GM18907 (cell line): ENCODE measurements around the gene GALM.
A peak's percentile ranks its signal among the peaks of the same experiment; 100 is the strongest.
"Not testable (repeated sequence)": the region's sequence is repeated elsewhere in the genome, so short reads cannot be mapped to it uniquely, and the experiment has no call there.

Experiments
- ATAC-seq: cut with Tn5 transposase; IDR thresholded peaks from one replicate; pipeline ENCODE4 v1.9.1; 2021; ENCODE audit warnings: mild to moderate bottlenecking, moderate library complexity; ENCODE audit not compliant: unreplicated experiment

Gene GALM

DNA sequence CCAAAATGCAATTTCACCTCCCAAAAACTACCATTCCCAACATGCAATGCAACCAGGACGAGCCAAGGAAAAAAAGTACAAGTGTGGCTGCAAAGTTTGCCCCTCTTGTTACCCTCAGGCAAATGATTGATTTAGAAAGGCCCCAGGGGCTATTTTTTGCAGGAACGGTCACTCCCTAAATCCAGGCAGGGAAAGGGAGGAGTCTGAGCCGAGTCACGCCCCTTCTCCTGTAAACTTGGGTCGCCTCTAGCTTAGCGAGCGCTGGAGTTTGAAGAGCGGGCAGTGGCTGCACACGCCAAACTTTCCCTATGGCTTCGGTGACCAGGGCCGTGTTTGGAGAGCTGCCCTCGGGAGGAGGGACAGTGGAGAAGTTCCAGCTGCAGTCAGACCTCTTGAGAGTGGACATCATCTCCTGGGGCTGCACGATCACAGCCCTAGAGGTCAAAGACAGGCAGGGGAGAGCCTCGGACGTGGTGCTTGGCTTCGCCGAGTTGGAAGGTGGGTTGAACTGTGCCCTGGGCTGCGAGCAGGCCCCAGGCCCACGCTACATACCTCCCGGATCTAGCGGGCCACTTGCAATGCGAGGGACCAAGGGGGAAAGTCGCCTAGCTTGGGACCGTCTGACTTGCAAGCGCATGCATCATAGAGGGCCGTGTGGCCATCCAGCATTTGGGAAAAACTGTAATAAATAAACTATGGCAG is at the start of gene GALM:
Gene GALM (plus strand): TSS at position 261 of the 702 bp plus-strand sequence. CDS start 48 bp downstream, at position 309.
- peak; percentile 57 for ATAC-seq

DNA sequence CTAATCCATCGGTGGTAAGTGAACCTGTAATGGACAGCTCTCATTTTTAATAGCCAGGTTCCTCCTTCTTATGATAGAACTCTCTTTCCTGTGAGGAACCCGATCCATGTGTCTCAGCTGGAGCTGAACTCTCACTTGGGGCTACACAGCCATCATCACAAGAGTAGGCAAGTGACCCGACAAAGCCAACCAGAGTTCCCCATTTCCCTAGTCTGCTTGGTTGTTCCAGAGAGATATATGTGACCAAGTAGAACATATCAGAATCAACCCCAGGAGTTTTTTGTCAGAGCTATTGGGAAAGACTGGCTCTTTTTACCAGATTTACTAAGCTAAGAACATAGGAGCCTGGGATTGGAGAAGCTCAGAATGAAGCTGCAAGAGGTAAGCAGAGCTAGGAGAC is 48.6 kb upstream of the GALM start:
- no peak for ATAC-seq

DNA sequence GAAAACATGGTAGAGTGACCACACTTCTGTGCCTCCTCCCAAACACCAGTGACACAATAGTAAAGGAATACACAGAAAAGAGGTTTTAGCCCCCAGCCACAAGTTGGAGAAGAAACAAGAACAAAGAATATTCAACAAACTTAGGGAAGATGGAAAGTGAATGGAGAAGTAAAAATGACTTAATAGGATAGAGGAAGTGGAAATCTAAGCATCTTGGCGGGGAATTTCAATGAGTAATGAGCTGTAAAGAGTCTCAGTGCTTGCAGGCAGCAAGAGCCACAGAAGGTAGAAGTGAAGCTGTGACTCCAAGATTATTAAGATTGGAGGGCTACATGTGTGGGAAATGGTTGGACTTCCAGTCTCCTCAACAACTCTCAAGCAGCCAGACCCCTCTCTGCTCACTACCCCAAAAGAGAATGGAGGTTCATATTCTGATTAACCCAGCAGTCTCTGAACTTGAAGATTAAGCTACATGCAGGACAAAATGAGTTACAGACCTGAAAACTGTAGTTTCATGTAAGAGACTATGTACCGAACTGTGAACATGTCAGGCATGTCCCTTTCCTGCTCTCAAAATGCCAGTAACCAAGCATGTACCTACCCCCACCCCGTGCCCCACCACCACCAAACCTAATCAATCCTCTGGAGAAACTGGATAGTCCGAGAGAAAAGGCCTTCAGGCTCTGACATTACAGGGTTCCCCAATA is 46.3 kb upstream of the GALM start:
- ATAC-seq, result no peak

DNA sequence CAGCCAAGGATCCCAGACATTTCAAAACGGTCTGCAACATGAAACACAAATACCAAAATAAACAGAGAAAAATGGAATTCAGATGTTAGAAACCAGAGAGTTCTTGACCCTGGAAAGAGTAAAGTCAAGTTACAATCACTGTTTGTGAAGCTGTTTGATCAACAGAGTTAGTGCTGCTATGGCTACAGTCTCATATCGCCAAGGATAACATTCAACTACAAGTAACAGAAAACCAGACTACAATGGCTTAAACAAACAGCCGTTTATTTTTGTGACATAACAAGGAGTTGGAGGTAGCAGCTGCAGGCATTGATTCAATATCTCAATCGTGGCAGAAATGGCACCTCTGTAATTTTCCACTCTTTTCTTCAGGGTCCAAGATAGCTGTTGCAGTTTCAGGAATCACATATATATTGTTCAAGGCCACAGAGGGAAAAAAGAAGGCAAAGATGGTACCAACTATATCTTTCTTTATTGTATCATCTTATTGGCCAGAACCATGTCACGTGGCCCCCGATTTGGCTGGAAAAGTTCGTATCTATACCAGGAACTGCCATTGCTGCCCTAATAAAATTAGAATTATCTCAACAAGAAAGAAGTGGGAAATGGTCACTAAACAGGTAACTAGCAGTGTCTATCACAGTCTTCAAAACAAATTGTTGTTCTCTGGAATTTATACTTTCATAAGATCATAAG is 45.5 kb upstream of the GALM start:
- ATAC-seq, result no peak

DNA sequence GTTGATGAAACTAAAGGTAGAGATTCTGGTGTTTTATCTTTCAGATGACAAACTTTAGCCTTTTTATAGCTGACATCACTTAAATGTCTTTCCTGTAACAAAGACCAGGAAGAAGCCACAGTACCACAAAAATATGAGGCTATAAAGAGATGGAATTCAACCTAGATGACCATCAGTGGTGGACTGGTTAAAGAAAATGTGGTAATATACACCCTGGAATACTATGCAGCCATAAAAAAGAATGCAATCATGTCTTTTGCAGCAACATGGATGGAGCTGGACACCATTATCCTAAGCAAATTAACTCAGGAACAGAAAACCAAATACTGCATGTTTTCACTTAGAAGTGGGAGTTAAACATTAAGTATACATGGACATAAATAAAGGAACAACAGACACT is 44.9 kb upstream of the GALM start:
- no peak for ATAC-seq

DNA sequence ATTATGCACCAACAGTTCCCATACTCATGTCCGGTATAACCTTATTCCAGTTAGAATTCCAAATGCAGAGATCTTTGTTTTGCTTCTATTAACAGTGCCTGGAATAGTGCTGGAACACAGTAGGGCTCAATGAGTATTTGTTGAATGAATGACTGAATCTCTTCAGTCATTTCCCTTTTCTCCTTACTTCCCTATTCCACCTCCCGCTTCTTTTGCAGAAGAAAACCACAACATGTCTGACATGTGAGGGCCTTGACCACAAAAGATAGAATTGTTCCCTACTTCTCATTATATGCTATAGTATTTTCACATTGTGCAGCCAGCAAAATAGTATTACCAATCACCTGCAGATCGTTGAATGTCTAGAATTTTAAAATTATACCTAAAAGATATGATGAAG is 43.7 kb upstream of the GALM start:
- no peak for ATAC-seq

DNA sequence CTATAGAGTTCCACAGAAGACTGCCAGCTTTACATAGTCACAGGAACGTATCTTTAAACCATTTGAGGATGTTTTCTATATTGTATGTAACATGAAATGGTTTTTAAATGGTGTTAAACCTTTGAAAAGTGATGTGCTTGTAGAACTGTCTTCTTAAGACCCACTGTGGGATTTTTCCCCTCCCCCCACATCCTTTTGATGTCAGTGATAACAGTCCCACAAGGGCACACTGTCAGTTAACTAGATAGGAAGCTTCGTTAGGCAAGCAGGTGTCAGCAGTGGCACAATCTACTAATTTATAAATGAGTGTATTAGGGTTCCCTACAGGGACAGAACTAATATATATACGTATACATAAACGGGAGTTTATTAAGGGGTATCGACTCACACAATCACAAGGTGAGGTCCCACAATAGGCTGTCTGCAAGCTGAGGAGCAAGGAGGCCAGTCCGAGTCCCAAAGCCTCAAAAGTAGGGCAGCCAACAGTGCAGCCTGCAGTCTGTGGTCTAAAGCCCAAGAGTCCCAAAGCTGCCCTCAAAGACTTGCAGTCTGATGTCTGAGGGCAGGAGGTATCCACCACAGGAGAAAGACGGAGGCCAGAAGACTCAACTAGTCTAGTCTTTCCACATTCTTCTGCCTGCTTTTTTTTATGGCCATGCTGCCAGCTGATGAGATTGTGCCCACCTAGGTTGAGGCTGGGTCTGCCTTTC is 39.4 kb upstream of the GALM start:
- ATAC-seq, result no peak

DNA sequence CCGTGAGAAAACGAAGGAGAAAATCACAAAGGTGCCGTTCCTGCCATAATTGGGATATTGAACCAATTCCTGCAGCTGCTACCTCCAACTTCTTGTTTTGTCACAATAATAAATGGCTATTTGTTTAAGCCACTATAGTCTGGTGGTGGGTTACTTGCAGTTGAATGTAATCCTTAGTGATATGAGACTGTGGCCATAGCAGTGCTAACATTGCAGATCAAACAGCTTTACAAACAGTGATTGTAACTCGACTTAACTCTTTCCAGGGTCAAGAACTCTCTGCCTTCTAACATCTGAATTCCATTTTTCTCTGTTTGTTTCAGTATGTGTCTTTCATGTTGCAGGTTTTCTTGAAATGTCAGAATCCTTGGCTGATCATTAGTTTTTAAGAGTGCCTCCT is 38.5 kb upstream of the GALM start:
- ATAC-seq, result no peak

DNA sequence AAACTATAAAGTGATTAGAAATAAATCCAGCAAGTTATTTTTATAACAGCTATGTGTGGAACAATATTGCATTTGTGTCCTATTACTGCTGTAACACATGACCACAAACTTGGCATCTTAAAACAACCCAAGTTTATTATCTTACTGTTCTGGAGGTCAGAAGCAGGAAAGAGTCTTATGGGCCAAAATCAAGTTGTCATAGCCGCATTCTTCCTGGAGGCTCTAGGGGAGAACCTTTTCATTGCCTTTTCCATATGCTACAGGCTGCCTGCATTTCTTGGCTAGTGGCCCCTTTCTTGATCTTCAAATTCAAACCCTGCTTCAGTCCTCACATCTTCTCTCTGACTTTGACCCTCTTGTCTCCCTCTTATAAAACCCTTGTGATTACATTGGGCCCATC is 36.2 kb upstream of the GALM start:
- ATAC-seq, result no peak

DNA sequence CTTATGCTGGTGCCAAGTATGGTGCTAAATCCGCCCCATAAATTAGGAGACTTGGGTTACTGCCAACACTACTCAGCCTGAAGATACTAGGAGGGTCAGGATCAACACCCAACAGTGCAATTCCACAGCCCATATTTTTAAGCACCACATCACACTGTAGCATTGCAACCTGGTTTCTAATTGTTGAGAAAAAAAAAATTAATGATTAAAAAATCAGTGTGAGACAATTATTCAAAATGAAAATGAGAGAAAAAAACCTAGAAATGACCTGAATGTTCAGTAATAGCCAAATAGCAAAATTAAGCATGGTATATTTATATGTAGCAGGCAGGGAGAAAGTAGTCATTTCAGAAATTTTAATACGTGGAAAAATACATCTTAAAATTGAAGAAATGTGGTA is 33.9 kb upstream of the GALM start:
- peak; percentile 43 for ATAC-seq

DNA sequence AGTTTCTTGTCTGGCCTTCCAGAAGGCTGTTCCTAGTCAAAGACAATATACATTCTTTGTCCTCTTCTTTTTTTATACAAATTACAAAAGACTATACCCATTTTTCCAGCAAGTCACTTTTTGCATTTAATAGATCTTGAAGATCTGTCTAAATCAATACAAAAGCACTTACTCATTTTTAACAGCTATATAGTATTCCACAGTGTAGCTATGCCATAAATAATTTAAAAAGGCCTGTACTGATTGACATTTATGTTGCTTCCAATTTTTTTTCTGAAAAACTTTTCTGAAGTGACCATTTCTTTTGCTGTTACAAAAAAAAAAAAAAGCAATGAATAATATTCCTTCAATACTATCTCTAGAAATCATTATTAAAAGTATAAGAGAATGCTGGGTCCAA is 32.9 kb upstream of the GALM start:
- no peak for ATAC-seq

DNA sequence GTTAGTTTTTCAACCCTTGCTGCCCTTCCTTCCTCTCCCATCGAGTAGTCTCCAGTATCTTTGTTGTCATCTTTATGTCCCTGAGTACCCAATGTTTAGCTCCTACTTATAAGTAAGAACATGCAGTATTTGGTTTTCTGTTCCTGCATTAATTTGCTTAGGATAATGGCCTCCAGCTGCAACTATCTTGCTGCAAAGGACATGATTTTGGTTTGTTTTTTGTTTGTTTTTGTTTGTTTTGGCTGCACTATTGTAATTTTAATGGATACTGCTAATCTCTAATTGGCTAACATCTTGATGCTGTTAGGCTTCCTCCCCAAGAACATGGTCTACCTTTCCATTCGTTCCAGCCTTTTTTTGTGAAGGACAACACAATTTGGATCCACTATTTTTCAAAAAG is 32.0 kb upstream of the GALM start:
- ATAC-seq, result no peak

DNA sequence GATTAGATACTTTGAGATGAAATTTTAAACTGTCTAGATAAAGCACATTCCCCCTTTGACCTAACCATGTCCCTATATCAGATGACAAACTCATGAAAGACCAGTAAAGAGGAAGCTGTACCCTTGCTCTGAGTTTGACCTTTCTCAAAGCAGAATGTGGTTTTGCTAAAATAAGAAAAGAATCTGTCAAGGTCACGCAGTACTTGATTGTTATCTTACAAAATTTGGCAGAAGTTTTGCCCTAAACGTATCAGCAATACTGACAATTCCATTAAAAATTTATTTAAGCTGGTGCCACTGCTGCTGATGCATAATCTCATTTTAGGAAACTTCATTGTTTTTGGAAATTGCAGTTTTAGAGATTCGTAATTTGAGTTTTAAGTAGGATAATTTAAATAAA is 31.2 kb upstream of the GALM start:
- ATAC-seq, result peak; percentile 84

DNA sequence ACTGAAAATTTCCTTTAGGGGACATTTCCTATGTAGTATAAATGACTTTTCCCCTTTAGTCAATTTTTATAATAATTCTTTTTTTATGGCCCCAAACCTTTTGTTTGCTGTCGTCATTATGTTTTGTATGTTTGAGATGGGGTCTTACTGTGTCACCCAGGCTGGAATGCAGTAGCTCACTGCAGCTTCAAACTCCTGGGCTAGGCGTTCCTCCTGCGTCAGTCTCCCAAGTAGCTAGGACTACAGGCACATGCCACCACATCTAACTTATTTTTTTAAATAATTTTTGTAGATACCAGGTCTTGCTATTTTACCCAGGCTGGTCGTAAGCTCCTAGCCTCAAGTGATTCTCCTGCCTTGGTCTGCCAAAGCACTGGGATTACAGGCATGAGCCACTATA is 30.8 kb upstream of the GALM start:
- ATAC-seq, result no peak

DNA sequence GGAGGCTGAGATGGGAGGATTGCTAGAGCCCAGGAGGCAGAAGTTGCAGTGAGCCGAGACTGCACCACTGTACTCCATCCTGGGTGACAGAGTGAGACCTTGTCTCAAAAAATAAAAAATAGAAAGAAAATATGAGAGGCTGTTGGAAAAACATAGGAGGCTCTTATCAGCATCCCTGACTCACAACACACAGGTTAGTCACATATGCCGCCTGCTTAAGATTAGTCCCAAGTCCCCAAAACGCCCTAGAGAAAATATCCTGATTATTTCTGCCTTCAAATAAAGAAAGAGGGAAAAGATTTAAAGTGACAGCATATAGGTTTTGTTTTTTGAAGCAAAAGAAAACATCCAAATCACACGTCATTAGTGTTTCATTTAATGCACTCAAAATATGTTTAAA is 29.8 kb upstream of the GALM start:
- ATAC-seq, result no peak

DNA sequence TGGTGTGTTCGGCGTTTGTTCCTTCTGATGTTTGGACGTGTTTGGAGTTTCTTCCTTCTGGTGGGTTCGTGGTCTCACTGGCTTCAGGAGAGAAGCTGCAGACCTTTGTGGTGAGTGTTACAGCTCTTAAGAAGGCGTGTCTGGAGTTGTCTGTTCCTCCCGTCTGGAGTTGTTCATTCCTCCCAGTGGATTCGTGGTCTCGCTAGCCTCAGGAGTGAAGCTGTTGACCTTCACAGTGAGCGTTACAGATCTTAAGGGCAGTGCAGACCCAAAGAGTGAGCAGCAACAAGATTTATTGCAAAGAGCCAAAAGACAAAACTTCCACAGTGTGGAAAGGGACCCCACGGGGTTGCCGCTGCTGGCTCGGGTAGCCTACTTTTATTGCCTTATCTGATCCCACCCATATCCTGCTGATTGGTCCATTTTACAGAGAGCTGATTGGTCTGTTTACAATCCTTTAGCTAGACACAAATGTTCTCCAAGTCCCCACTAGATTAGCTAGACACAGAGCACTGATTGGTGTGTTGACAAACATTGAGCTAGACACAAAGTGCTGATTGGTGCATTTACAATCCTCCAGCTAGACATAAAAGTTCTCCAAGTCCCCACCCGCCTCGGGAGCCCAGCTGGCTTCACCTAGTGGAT is 23.4 kb upstream of the GALM start:
- not testable (repeated sequence) for ATAC-seq

DNA sequence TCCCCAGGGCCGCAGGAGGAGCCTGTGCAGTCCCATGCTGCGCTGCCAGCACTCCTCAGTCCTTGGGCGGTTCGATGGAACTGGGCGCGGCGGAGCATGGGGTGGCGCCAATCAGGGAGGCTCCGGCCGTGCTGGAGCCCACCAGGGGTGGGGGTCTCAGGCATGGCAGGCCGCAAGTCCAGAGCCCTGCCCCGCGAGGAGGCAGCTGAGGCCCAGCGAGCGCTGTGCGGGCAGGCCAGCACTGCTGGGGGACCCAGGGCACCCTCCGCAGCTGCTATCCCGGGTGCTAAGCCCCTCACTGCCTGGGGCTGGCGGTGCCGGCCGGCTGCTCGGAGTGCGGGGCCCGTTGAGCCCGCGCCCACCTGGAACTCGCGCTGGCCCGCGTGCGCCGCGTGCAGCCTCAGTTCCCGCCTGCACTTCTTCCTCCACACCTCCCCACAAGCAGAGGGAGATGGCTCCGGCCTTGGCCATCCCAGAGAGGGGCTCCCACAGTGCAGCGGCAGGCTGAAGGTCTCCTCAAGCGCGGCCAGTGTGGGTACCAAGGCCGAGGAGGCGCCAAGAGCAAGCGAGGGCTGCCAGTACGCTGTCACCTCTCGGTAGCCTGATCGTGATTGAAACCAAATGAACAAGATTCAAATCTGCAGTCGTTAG is 22.8 kb upstream of the GALM start:
- no peak for ATAC-seq

DNA sequence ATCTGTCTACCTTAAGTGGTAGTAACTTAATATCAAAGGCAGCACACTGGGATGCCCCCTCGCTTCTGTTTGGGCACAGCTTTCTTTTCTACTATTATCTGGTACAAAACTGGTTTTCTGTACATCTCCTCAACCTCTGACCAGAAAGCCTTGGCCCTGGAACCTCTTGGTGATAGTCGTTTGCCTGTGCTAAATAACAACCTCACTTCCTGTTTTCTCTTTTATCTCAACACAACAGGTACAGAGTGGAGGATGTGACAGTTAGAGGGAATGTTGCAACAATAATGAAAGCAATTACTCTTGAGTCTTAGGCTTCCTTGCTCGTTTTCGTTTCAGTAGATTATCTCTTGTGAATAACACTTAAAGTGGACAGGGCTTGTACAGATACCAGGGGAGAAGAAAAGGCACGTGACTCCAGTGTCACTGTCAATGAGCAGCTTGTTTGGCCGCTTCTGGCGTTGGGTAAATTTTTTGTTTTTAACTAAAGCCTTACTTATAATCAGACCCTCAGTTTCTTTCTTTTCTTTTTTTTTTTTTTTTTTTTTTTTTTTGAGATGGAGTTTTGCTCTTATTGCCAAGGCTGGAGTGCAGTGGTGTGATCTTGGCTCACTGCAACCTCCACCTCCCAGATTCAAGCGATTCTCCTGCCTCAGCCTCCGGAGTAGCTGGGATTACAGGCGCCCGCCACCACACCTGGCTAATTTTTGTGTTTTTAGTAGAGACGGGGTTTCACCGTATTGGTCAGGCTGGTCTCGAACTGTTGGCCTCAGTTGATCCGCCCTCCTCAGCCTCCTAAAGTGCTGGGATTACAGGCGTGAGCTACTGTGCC is 22.0 kb upstream of the GALM start:
- not testable (repeated sequence) for ATAC-seq

DNA sequence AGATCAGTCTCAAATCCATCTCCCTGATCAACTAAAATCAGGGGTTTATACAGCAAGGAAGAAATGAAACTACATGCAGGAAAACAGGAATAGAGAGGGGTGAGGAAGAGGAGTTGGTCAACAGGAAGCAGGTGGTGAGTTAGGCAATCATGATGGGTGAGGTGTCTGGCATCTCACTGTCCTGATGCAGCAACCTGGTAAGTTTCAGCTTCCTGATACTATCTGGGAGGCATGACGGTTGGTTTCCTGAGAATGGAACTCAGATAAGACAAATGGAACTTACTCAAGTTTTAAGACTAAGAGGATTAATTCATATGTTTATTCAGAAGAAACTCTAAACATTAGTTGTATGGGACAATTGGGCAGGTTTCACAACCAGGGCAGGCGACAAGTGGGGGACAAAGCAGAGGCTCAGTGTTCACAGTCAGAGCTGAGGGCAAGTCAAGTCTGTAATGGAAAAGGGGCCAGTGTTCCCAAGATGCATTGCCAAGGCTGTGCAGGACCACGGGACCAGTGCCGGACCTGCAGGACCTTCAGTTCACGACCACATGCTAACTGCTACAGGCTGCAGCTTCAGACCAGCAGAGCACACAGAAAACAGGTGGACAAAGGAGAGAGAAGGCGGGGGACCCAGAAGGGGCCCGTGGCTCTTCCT is 17.7 kb upstream of the GALM start:
- ATAC-seq, result no peak
